Rectal smooth muscle tissue (tissue), 1 donor: ENCODE data around the gene TWSG1.
"Not testable (repeated sequence)": the region's sequence is repeated elsewhere in the genome, so short reads cannot be mapped to it uniquely, and the experiment has no call there.

Source experiments
- H3K27ac ChIP-seq: one replicate; pipeline ENCODE4 v1.7.0; 2013; ENCODE audit warnings: low read depth, low read length, inconsistent platforms
- H3K27me3 ChIP-seq: one replicate; pipeline ENCODE4 v1.7.0; 2013; ENCODE audit warnings: low read length; ENCODE audit not compliant: control insufficient read depth, insufficient read depth
- H3K36me3 ChIP-seq: one replicate; pipeline ENCODE4 v1.7.0; 2013; ENCODE audit warnings: low read length; ENCODE audit not compliant: control insufficient read depth, insufficient read depth
- H3K4me1 ChIP-seq: one replicate; pipeline ENCODE4 v1.7.0; 2013; ENCODE audit warnings: low read length; ENCODE audit not compliant: control insufficient read depth, insufficient read depth
- H3K4me3 ChIP-seq: one replicate; pipeline ENCODE4 v1.7.0; 2013; ENCODE audit warnings: low read length
- H3K9ac ChIP-seq: one replicate; pipeline ENCODE4 v1.7.0; 2013; ENCODE audit warnings: low read length

The TWSG1 gene

GRCh38 chr18:9421096-9421900, 86.7 kb downstream of the TWSG1 start:
- no peak overlapping the region for H3K4me3 ChIP-seq
- H3K4me1 ChIP-seq: peaks cover 5% of the 10 kb centered on the region

GRCh38 chr18:9421901-9422327, 87.3 kb downstream of the TWSG1 start:
- Histone ChIP-seq H3K27ac (no peak overlapping the region), H3K4me1 (peaks cover 3% of the 10 kb centered on the region), H3K27me3 (no peaks in the 10 kb centered on the region), H3K4me3 (no peak overlapping the region), H3K9ac (no peak overlapping the region), H3K36me3 (no peaks in the 10 kb centered on the region)

More at GRCh38 chr18:9421096-9421900, 86.7 kb downstream of the TWSG1 start:
- no peak overlapping the region for H3K27ac ChIP-seq
- no peaks in the 10 kb centered on the region for H3K27me3 ChIP-seq
- H3K9ac ChIP-seq: no peak overlapping the region
- no peaks in the 10 kb centered on the region for H3K36me3 ChIP-seq

- Histone ChIP-seq H3K36me3 (no peaks in the 10 kb centered on the region), H3K27me3 (no peaks in the 10 kb centered on the region), H3K4me3 (no peak overlapping the region), H3K9ac (no peak overlapping the region), H3K27ac (no peak overlapping the region), H3K4me1 (no peaks in the 10 kb centered on the region)
Measured at GRCh38 chr18:9422816-9423519, 88.4 kb downstream of the TWSG1 start.

- H3K4me3 ChIP-seq, H3K27ac ChIP-seq, H3K4me1 ChIP-seq, H3K36me3 ChIP-seq, H3K27me3 ChIP-seq, H3K9ac ChIP-seq: not testable (repeated sequence)
Measured at GRCh38 chr18:9423648-9424047, 89.1 kb downstream of the TWSG1 start.

GRCh38 chr18:9424235-9424634, 89.7 kb downstream of the TWSG1 start:
- not testable (repeated sequence) for H3K9ac ChIP-seq, H3K27ac ChIP-seq, H3K4me3 ChIP-seq, H3K4me1 ChIP-seq, H3K36me3 ChIP-seq, H3K27me3 ChIP-seq

- H3K9ac ChIP-seq: no peak overlapping the region
- H3K27ac ChIP-seq: no peak overlapping the region
- no peaks in the 10 kb centered on the region for H3K27me3 ChIP-seq
- H3K36me3 ChIP-seq: no peaks in the 10 kb centered on the region
- no peak overlapping the region for H3K4me3 ChIP-seq
- H3K4me1 ChIP-seq: no peaks in the 10 kb centered on the region
Measured at GRCh38 chr18:9426753-9427152, 92.2 kb downstream of the TWSG1 start.

- no peak overlapping the region for H3K9ac ChIP-seq
- H3K4me3 ChIP-seq: no peak overlapping the region
- no peaks in the 10 kb centered on the region for H3K36me3 ChIP-seq
- H3K27ac ChIP-seq: no peak overlapping the region
- H3K4me1 ChIP-seq: no peaks in the 10 kb centered on the region
- H3K27me3 ChIP-seq: no peaks in the 10 kb centered on the region
Measured at GRCh38 chr18:9428301-9428706, 93.7 kb downstream of the TWSG1 start.

GRCh38 chr18:9428862-9429661, 94.5 kb downstream of the TWSG1 start:
- H3K4me3 ChIP-seq: no peak overlapping the region
- H3K36me3 ChIP-seq: no peaks in the 10 kb centered on the region
- no peaks in the 10 kb centered on the region for H3K4me1 ChIP-seq
- no peak overlapping the region for H3K9ac ChIP-seq
- H3K27ac ChIP-seq: no peak overlapping the region
- no peaks in the 10 kb centered on the region for H3K27me3 ChIP-seq

- Histone ChIP-seq H3K9ac (no peak overlapping the region), H3K36me3 (no peaks in the 10 kb centered on the region), H3K27ac (no peak overlapping the region), H3K27me3 (no peaks in the 10 kb centered on the region), H3K4me1 (no peaks in the 10 kb centered on the region), H3K4me3 (no peak overlapping the region)
Measured at GRCh38 chr18:9429662-9429993, 95.1 kb downstream of the TWSG1 start.

GRCh38 chr18:9430315-9430714, 95.7 kb downstream of the TWSG1 start:
- H3K27me3 ChIP-seq, H3K4me3 ChIP-seq, H3K9ac ChIP-seq, H3K4me1 ChIP-seq, H3K27ac ChIP-seq, H3K36me3 ChIP-seq: not testable (repeated sequence)

GRCh38 chr18:9431296-9431695, 96.7 kb downstream of the TWSG1 start:
- H3K27ac ChIP-seq: no peak overlapping the region
- H3K4me3 ChIP-seq: no peak overlapping the region
- H3K27me3 ChIP-seq: no peaks in the 10 kb centered on the region
- no peaks in the 10 kb centered on the region for H3K4me1 ChIP-seq
- no peak overlapping the region for H3K9ac ChIP-seq
- H3K36me3 ChIP-seq: no peaks in the 10 kb centered on the region

GRCh38 chr18:9433122-9433521, 98.5 kb downstream of the TWSG1 start:
- H3K27ac ChIP-seq, H3K9ac ChIP-seq, H3K4me3 ChIP-seq, H3K4me1 ChIP-seq, H3K27me3 ChIP-seq, H3K36me3 ChIP-seq: not testable (repeated sequence)
